ENCODE measurements around the gene DBP.

DBP gene

GRCh38 chr19:48613852-48614435 is 23.2 kb downstream of the DBP start:
- no peak for DNase-seq (ENCODE audit: low read depth)
- TF ChIP-seq, protein P1, sequence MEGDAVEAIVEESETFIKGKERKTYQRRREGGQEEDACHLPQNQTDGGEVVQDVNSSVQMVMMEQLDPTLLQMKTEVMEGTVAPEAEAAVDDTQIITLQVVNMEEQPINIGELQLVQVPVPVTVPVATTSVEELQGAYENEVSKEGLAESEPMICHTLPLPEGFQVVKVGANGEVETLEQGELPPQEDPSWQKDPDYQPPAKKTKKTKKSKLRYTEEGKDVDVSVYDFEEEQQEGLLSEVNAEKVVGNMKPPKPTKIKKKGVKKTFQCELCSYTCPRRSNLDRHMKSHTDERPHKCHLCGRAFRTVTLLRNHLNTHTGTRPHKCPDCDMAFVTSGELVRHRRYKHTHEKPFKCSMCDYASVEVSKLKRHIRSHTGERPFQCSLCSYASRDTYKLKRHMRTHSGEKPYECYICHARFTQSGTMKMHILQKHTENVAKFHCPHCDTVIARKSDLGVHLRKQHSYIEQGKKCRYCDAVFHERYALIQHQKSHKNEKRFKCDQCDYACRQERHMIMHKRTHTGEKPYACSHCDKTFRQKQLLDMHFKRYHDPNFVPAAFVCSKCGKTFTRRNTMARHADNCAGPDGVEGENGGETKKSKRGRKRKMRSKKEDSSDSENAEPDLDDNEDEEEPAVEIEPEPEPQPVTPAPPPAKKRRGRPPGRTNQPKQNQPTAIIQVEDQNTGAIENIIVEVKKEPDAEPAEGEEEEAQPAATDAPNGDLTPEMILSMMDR (IDR thresholded peaks at IDR 0.05; ENCODE audit: control insufficient read depth, extremely low read depth, insufficient read depth), result no peak
- no peak overlapping the region for H3K4me3 ChIP-seq (ENCODE audit: low read depth, low read length)

DNA sequence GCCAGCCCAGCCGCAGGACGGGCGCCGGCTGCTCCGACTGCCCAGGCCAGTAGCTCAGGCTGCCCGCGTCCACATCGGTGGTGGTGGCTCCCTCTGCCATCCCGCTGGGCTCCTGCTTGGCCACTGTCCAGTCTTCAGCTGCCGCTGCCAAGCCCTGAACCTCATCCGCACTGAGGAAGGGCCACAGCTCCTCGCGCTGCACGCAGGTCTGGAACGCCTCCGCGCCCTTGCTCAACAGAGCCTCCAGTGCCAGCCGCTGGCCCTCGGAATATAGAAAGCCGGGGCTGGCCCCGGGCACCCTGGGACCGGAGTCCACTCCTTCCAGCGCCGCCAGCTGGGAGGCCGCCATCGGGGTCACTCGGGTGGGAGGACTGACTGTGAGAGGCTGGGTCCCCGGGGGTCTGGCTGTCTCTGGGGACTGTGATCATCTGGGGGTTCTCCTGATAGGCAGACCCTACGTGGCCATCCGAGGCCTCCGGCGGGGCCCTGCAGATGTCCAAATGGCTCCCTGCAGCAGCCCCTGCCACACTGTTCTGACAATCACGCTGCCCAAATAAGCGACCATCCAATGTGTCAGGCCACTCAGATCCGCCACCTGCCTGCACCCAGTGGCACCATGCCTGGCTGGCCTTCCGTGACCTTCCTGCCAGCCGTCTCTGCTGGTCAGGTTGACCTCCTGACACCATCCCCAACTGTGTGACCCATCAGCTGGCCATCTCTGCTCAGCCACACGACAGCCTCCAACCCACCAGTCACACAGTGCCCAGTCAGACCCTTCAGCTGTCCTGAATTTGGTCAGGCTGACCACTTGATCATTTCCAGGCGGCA is 23.9 kb downstream of the DBP start:
- DNase-seq (ENCODE audit: low read depth), result no peak
- H3K4me3 ChIP-seq (ENCODE audit: low read depth, low read length), result no peak overlapping the region
- TF ChIP-seq, protein P1 (IDR thresholded peaks at IDR 0.05; ENCODE audit: control insufficient read depth, extremely low read depth, insufficient read depth), result no peak

DNA sequence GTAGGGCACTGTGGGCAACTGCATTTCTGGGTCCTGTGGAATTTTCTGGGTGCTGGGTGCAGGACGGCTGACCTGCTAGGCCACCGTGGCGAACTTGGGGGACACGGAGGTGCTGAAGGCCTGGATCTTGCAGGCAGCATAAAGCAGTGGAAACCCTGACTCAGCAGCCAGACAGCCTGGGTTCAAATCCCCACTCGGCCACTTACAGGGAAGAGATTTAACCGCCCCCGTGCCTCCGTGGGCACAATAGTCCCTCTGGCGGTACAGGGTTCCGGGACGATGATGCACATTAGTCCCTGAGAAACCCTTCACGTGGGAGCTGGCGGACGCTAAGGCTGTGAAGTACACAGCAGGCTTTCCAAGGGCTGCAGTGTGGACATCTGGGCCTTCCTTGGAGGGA is 25.3 kb downstream of the DBP start:
- TF ChIP-seq, protein P1 (IDR thresholded peaks at IDR 0.05; ENCODE audit: control insufficient read depth, extremely low read depth, insufficient read depth), result no peak
- no peak overlapping the region for H3K4me3 ChIP-seq (ENCODE audit: low read depth, low read length)
- no peak for DNase-seq (ENCODE audit: low read depth)

GRCh38 chr19:48609571-48610108 is 27.5 kb downstream of the DBP start:
- TF ChIP-seq, protein P1 (IDR thresholded peaks at IDR 0.05; ENCODE audit: control insufficient read depth, extremely low read depth, insufficient read depth), result no peak
- H3K4me3 ChIP-seq (ENCODE audit: low read depth, low read length), result no peak overlapping the region
- no peak for DNase-seq (ENCODE audit: low read depth)

- TF ChIP-seq, protein P1 (IDR thresholded peaks at IDR 0.05; ENCODE audit: control insufficient read depth, extremely low read depth, insufficient read depth), result peak; percentile 47
- no peak for DNase-seq (ENCODE audit: low read depth)
- no peak overlapping the region for H3K4me3 ChIP-seq (ENCODE audit: low read depth, low read length)
These were observed 28.3 kb downstream of the DBP start for GRCh38 chr19:48608798-48609263.

DNA sequence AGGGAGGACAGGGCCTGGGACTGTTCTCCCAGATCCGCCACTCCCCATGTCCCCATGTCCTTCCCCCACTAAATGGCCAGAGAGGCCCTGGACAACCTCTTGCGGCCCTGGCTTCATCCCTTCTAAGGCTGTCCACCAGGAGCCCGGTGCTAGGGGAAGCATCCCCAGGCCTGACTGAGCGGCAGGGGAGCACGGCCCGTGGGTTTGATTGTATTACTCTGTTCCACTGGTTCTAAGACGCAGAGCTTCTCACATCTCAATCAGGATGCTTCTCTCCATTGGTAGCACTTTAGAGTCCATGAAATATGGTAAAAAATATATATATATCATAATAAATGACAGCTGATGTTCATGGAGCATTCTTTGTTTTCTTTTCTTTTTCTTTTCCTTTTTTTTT is 29.8 kb downstream of the DBP start:
- TF ChIP-seq, protein P1 (IDR thresholded peaks at IDR 0.05; ENCODE audit: control insufficient read depth, extremely low read depth, insufficient read depth), result no peak
- H3K4me3 ChIP-seq (ENCODE audit: low read depth, low read length), result no peak overlapping the region
- no peak for DNase-seq (ENCODE audit: low read depth)
